Activated T-cell treated with anti-CD3 and anti-CD28 coated beads for 48 hours (primary cell): ENCODE results near the gene UVRAG.

Experiments used
- DNase-seq: peaks from one replicate; pipeline ENCODE4 v3.0.0-alpha.2; 2020; ENCODE audit warnings: low read depth

The UVRAG gene

GRCh38 chr11:75814677-75815344 lies at the start of gene UVRAG:
Gene UVRAG, plus strand, starts transcription at chr11:75815210. Its CDS starts 198 bp downstream, at chr11:75815408.
- peak; percentile 96 for DNase-seq

- DNase-seq, result no peak
These were observed 48.4 kb upstream of the UVRAG start for GRCh38 chr11:75766443-75767227.

GRCh38 chr11:75767228-75767572 lies 47.8 kb upstream of the UVRAG start:
- DNase-seq, result no peak

- no peak for DNase-seq
These were observed 47.3 kb upstream of the UVRAG start for GRCh38 chr11:75767793-75768111.

- DNase-seq, result peak; percentile 71
These were observed 46.7 kb upstream of the UVRAG start, which contains the start of gene DGAT2 for GRCh38 chr11:75768112-75768908. Gene DGAT2, plus strand, starts transcription at chr11:75768778. Its CDS starts 214 bp downstream, at chr11:75768992.

- DNase-seq, result no peak
These were observed 45.9 kb upstream of the UVRAG start for GRCh38 chr11:75768909-75769771.

GRCh38 chr11:75770102-75770501 lies 44.9 kb upstream of the UVRAG start:
- DNase-seq, result no peak

GRCh38 chr11:75771646-75772410 lies 43.2 kb upstream of the UVRAG start:
- DNase-seq, result no peak

- DNase-seq, result no peak
These were observed 41.2 kb upstream of the UVRAG start for GRCh38 chr11:75773595-75774353.

- no peak for DNase-seq
These were observed 40.0 kb upstream of the UVRAG start for GRCh38 chr11:75775056-75775455.

GRCh38 chr11:75776546-75776945 lies 38.5 kb upstream of the UVRAG start:
- no peak for DNase-seq

GRCh38 chr11:75777461-75778110 lies 37.4 kb upstream of the UVRAG start:
- no peak for DNase-seq

GRCh38 chr11:75778962-75779361 lies 36.0 kb upstream of the UVRAG start:
- no peak for DNase-seq

GRCh38 chr11:75779960-75780359 lies 35.0 kb upstream of the UVRAG start:
- no peak for DNase-seq

GRCh38 chr11:75780888-75781287 lies 34.1 kb upstream of the UVRAG start:
- DNase-seq, result no peak

GRCh38 chr11:75781296-75781695 lies 33.7 kb upstream of the UVRAG start:
- DNase-seq, result no peak

GRCh38 chr11:75781831-75782230 lies 33.2 kb upstream of the UVRAG start:
- no peak for DNase-seq

- no peak for DNase-seq
These were observed 32.3 kb upstream of the UVRAG start for GRCh38 chr11:75782540-75783263.

GRCh38 chr11:75783416-75784084 lies 31.5 kb upstream of the UVRAG start:
- no peak for DNase-seq
